Measurements from ENCODE around the gene HEXA.
A peak's percentile ranks its signal among the peaks of the same experiment; 100 is the strongest.
"Not testable (repeated sequence)": the region's sequence is repeated elsewhere in the genome, so short reads cannot be mapped to it uniquely, and the experiment has no call there.

Gene HEXA

GRCh38 chr15:72396331-72396730, 20.5 kb upstream of the HEXA start:
- H3K4me1 Mint-ChIP-seq; H3K4me3 Mint-ChIP-seq; H3K9me3 Mint-ChIP-seq; DNase-seq; H3K27me3 Mint-ChIP-seq; ATAC-seq; H3K36me3 Mint-ChIP-seq (ENCODE audit: low read depth); H3K27ac Mint-ChIP-seq: not testable (repeated sequence)

GRCh38 chr15:72389231-72389630, 13.4 kb upstream of the HEXA start:
- Mint-ChIP-seq H3K27ac (no peak overlapping the region), H3K4me3 (no peak overlapping the region), H3K4me1 (no peaks in the 10 kb centered on the region), H3K36me3 (ENCODE audit: low read depth) (no peaks in the 10 kb centered on the region), H3K9me3 (no peaks in the 10 kb centered on the region), H3K27me3 (peaks cover 6% of the 10 kb centered on the region)
- ATAC-seq (no peak), DNase-seq (no peak)

- ATAC-seq (no peak), DNase-seq (no peak)
- H3K4me3 Mint-ChIP-seq = no peak overlapping the region
- peaks cover 6% of the 10 kb centered on the region for H3K27me3 Mint-ChIP-seq
- no peaks in the 10 kb centered on the region for H3K9me3 Mint-ChIP-seq
- H3K27ac Mint-ChIP-seq = no peak overlapping the region
- H3K4me1 Mint-ChIP-seq = no peaks in the 10 kb centered on the region
- no peaks in the 10 kb centered on the region for H3K36me3 Mint-ChIP-seq (ENCODE audit: low read depth)
Observed at GRCh38 chr15:72387741-72388140, 11.9 kb upstream of the HEXA start.

- DNase-seq (no peak), ATAC-seq (no peak)
- Mint-ChIP-seq H3K4me3 (no peak overlapping the region), H3K27me3 (peaks cover 2% of the 10 kb centered on the region), H3K4me1 (no peaks in the 10 kb centered on the region), H3K27ac (no peak overlapping the region), H3K9me3 (no peaks in the 10 kb centered on the region), H3K36me3 (ENCODE audit: low read depth) (no peaks in the 10 kb centered on the region)
Observed at GRCh38 chr15:72382146-72382545, 6.3 kb upstream of the HEXA start.

- peaks cover 11% of the 10 kb centered on the region for H3K4me1 Mint-ChIP-seq
- ATAC-seq = no peak
- peaks cover 5% of the 10 kb centered on the region for H3K27me3 Mint-ChIP-seq
Observed at GRCh38 chr15:72380743-72381142, 4.9 kb upstream of the HEXA start.

GRCh38 chr15:72379856-72380430, 4.1 kb upstream of the HEXA start:
- DNase-seq (no peak), ATAC-seq (no peak)
- Mint-ChIP-seq H3K4me1 (peaks cover 19% of the 10 kb centered on the region), H3K4me3 (no peak overlapping the region), H3K36me3 (ENCODE audit: low read depth) (peaks cover 8% of the 10 kb centered on the region), H3K27ac (no peak overlapping the region), H3K27me3 (peaks cover 5% of the 10 kb centered on the region), H3K9me3 (no peaks in the 10 kb centered on the region)

More at GRCh38 chr15:72380743-72381142, 4.9 kb upstream of the HEXA start:
- Mint-ChIP-seq H3K9me3 (no peaks in the 10 kb centered on the region), H3K27ac (no peak overlapping the region), H3K36me3 (ENCODE audit: low read depth) (peaks cover 5% of the 10 kb centered on the region), H3K4me3 (no peak overlapping the region)
- no peak for DNase-seq

GRCh38 chr15:72379106-72379505, 3.3 kb upstream of the HEXA start:
- H3K27ac Mint-ChIP-seq; H3K36me3 Mint-ChIP-seq (ENCODE audit: low read depth); ATAC-seq; H3K4me3 Mint-ChIP-seq; H3K27me3 Mint-ChIP-seq; H3K9me3 Mint-ChIP-seq; DNase-seq: not testable (repeated sequence)
- peaks cover 27% of the 10 kb centered on the region for H3K4me1 Mint-ChIP-seq

GRCh38 chr15:72377331-72377730, 1.5 kb upstream of the HEXA start:
- Mint-ChIP-seq H3K27ac (peak overlapping the region; percentile 3), H3K36me3 (ENCODE audit: low read depth) (peaks cover 8% of the 10 kb centered on the region), H3K4me1 (peaks cover 39% of the 10 kb centered on the region), H3K27me3 (peaks cover 3% of the 10 kb centered on the region), H3K9me3 (no peaks in the 10 kb centered on the region), H3K4me3 (no peak overlapping the region)
- ATAC-seq = no peak
- no peak for DNase-seq

- Mint-ChIP-seq H3K4me3 (peak overlapping the region; percentile 100), H3K9me3 (no peaks in the 10 kb centered on the region), H3K36me3 (ENCODE audit: low read depth) (peaks cover 8% of the 10 kb centered on the region), H3K4me1 (peaks cover 42% of the 10 kb centered on the region), H3K27ac (peak overlapping the region; percentile 100), H3K27me3 (peaks cover 3% of the 10 kb centered on the region)
- no peak for DNase-seq
- ATAC-seq = peak; percentile 33
Observed at GRCh38 chr15:72375501-72375845, 341 bp downstream of the HEXA start.

- H3K9me3 Mint-ChIP-seq = no peaks in the 10 kb centered on the region
- H3K4me3 Mint-ChIP-seq = no peak overlapping the region
- DNase-seq (no peak), ATAC-seq (no peak)
- H3K4me1 Mint-ChIP-seq = peaks cover 50% of the 10 kb centered on the region
- H3K27me3 Mint-ChIP-seq = peaks cover 3% of the 10 kb centered on the region
- H3K36me3 Mint-ChIP-seq (ENCODE audit: low read depth) = peaks cover 15% of the 10 kb centered on the region
- no peak overlapping the region for H3K27ac Mint-ChIP-seq
Observed at GRCh38 chr15:72372361-72372760, 3.5 kb downstream of the HEXA start.

- H3K4me3 Mint-ChIP-seq = no peak overlapping the region
- DNase-seq (no peak), ATAC-seq (no peak)
- peak overlapping the region; percentile 18 for H3K27ac Mint-ChIP-seq
- H3K9me3 Mint-ChIP-seq = no peaks in the 10 kb centered on the region
- peaks cover 20% of the 10 kb centered on the region for H3K36me3 Mint-ChIP-seq (ENCODE audit: low read depth)
- peaks cover 49% of the 10 kb centered on the region for H3K4me1 Mint-ChIP-seq
- no peaks in the 10 kb centered on the region for H3K27me3 Mint-ChIP-seq
Observed at GRCh38 chr15:72369964-72370363, 5.8 kb downstream of the HEXA start.

GRCh38 chr15:72368899-72369298, 6.9 kb downstream of the HEXA start:
- DNase-seq (no peak), ATAC-seq (no peak)
- no peaks in the 10 kb centered on the region for H3K9me3 Mint-ChIP-seq
- H3K36me3 Mint-ChIP-seq (ENCODE audit: low read depth) = peaks cover 20% of the 10 kb centered on the region
- no peak overlapping the region for H3K4me3 Mint-ChIP-seq
- no peak overlapping the region for H3K27ac Mint-ChIP-seq
- peaks cover 39% of the 10 kb centered on the region for H3K4me1 Mint-ChIP-seq
- no peaks in the 10 kb centered on the region for H3K27me3 Mint-ChIP-seq

- no peaks in the 10 kb centered on the region for H3K9me3 Mint-ChIP-seq
- peaks cover 38% of the 10 kb centered on the region for H3K4me1 Mint-ChIP-seq
- no peak overlapping the region for H3K4me3 Mint-ChIP-seq
- ATAC-seq (no peak), DNase-seq (no peak)
- no peak overlapping the region for H3K27ac Mint-ChIP-seq
- peaks cover 20% of the 10 kb centered on the region for H3K36me3 Mint-ChIP-seq (ENCODE audit: low read depth)
- H3K27me3 Mint-ChIP-seq = no peaks in the 10 kb centered on the region
Observed at GRCh38 chr15:72368325-72368724, 7.5 kb downstream of the HEXA start.

GRCh38 chr15:72365844-72366243, 10.0 kb downstream of the HEXA start:
- DNase-seq (no peak), ATAC-seq (peak; percentile 75)
- Mint-ChIP-seq H3K27ac (no peak overlapping the region), H3K36me3 (ENCODE audit: low read depth) (peaks cover 20% of the 10 kb centered on the region), H3K4me1 (peaks cover 26% of the 10 kb centered on the region), H3K4me3 (no peak overlapping the region), H3K9me3 (no peaks in the 10 kb centered on the region), H3K27me3 (no peaks in the 10 kb centered on the region)

GRCh38 chr15:72361176-72361575, 14.6 kb downstream of the HEXA start:
- DNase-seq = no peak
- peaks cover 19% of the 10 kb centered on the region for H3K4me1 Mint-ChIP-seq
- peaks cover 4% of the 10 kb centered on the region for H3K36me3 Mint-ChIP-seq (ENCODE audit: low read depth)
- no peak overlapping the region for H3K4me3 Mint-ChIP-seq
- H3K27me3 Mint-ChIP-seq = no peaks in the 10 kb centered on the region
- H3K27ac Mint-ChIP-seq = no peak overlapping the region
- H3K9me3 Mint-ChIP-seq = no peaks in the 10 kb centered on the region
- no peak for ATAC-seq

- no peak for ATAC-seq
- no peak for DNase-seq
- Mint-ChIP-seq H3K4me1 (peaks cover 10% of the 10 kb centered on the region), H3K27ac (peak overlapping the region; percentile 33), H3K4me3 (no peak overlapping the region), H3K27me3 (no peaks in the 10 kb centered on the region), H3K9me3 (no peaks in the 10 kb centered on the region), H3K36me3 (ENCODE audit: low read depth) (no peaks in the 10 kb centered on the region)
Observed at GRCh38 chr15:72358650-72359171, 17.1 kb downstream of the HEXA start.
